GM19043 (cell line): ENCODE data around the gene ORAI2.
"Not testable (repeated sequence)": the region's sequence is repeated elsewhere in the genome, so short reads cannot be mapped to it uniquely, and the experiment has no call there.

Experiments used
- ATAC-seq: cut with Tn5 transposase; IDR thresholded peaks from one replicate; pipeline ENCODE4 v1.9.1; 2021; ENCODE audit warnings: low read depth; ENCODE audit not compliant: unreplicated experiment

ORAI2 gene

GRCh38 chr7:102433219-102434038 is at the start of gene ORAI2:
ORAI2 (plus strand) TSS chr7:102433575; CDS start chr7:102438957, 5,382 bp downstream.
- ATAC-seq = peak; percentile 61

GRCh38 chr7:102387064-102387463 is 46.3 kb upstream of the ORAI2 start:
- ATAC-seq = no peak

- no peak for ATAC-seq
Measured at GRCh38 chr7:102389810-102390209, 43.6 kb upstream of the ORAI2 start.

GRCh38 chr7:102390697-102391484 is 42.5 kb upstream of the ORAI2 start:
- no peak for ATAC-seq

GRCh38 chr7:102392330-102392729 is 41.0 kb upstream of the ORAI2 start:
- no peak for ATAC-seq

GRCh38 chr7:102393467-102393866 is 39.9 kb upstream of the ORAI2 start:
- ATAC-seq = no peak

- no peak for ATAC-seq
Measured at GRCh38 chr7:102395592-102395872, 37.8 kb upstream of the ORAI2 start.

- ATAC-seq = peak; percentile 98
Measured at GRCh38 chr7:102395873-102396709, 37.3 kb upstream of the ORAI2 start, which contains the start of gene PRKRIP1. PRKRIP1 (plus strand) TSS chr7:102396363; CDS start chr7:102396412, 49 bp downstream.

- ATAC-seq = no peak
Measured at GRCh38 chr7:102396710-102397019, 36.7 kb upstream of the ORAI2 start.

- ATAC-seq = no peak
Measured at GRCh38 chr7:102398543-102398942, 34.8 kb upstream of the ORAI2 start.

GRCh38 chr7:102400360-102400759 is 33.0 kb upstream of the ORAI2 start:
- no peak for ATAC-seq

- no peak for ATAC-seq
Measured at GRCh38 chr7:102403563-102403962, 29.8 kb upstream of the ORAI2 start.

- peak; percentile 73 for ATAC-seq
Measured at GRCh38 chr7:102404005-102404861, 29.1 kb upstream of the ORAI2 start.

GRCh38 chr7:102404862-102405188 is 28.6 kb upstream of the ORAI2 start:
- not testable (repeated sequence) for ATAC-seq

GRCh38 chr7:102407910-102408309 is 25.5 kb upstream of the ORAI2 start:
- ATAC-seq = no peak

- peak; percentile 70 for ATAC-seq
Measured at GRCh38 chr7:102408530-102408929, 24.8 kb upstream of the ORAI2 start.

GRCh38 chr7:102409340-102409739 is 24.0 kb upstream of the ORAI2 start:
- ATAC-seq = no peak

- ATAC-seq = no peak
Measured at GRCh38 chr7:102410123-102410522, 23.3 kb upstream of the ORAI2 start.

- no peak for ATAC-seq
Measured at GRCh38 chr7:102410918-102411317, 22.5 kb upstream of the ORAI2 start.

- ATAC-seq = no peak
Measured at GRCh38 chr7:102412548-102412947, 20.8 kb upstream of the ORAI2 start.
